GM23338 (cell line): ENCODE measurements around the gene PRAC2.

ENCODE experiments used
- CREB1 ChIP-seq: fragments of 250-450 bp; sonication (Bioruptor Pico); IDR thresholded peaks from 2 replicates; pipeline ENCODE4 v1.5.0; 2020; ENCODE audit warnings: low read depth, mild to moderate bottlenecking, moderate library complexity
- EZH2 ChIP-seq: fragments of 200-600 bp; sonication (generic); IDR thresholded peaks from one replicate; pipeline ENCODE4 v1.8.0; 2017; ENCODE audit warnings: antibody characterized with exemption, mild to moderate bottlenecking, low read depth; ENCODE audit not compliant: unreplicated experiment
- POLR2AphosphoS5 ChIP-seq: IDR thresholded peaks from 2 replicates; pipeline ENCODE4 v1.6.1; 2016; ENCODE audit warnings: antibody characterized with exemption, low read depth
- TF ChIP-seq, protein P1 (sequence below), 2 experiments: fragments of 200-600 bp in 1 of 2; sonication (generic) in 1 of 2; conservative IDR thresholded peaks; 2 replicates each; pipeline versions ENCODE4 v1.5.1 to v1.6.1; 2016 to 2017; ENCODE audit warnings: antibody characterized with exemption in 2 of 2, low read depth in 2 of 2, mild to moderate bottlenecking in 2 of 2, moderate library complexity in 1 of 2
- TF ChIP-seq, protein P2 (sequence below): IDR thresholded peaks from 2 replicates; pipeline ENCODE4 v1.6.1; 2016; ENCODE audit warnings: antibody characterized with exemption

DNA sequence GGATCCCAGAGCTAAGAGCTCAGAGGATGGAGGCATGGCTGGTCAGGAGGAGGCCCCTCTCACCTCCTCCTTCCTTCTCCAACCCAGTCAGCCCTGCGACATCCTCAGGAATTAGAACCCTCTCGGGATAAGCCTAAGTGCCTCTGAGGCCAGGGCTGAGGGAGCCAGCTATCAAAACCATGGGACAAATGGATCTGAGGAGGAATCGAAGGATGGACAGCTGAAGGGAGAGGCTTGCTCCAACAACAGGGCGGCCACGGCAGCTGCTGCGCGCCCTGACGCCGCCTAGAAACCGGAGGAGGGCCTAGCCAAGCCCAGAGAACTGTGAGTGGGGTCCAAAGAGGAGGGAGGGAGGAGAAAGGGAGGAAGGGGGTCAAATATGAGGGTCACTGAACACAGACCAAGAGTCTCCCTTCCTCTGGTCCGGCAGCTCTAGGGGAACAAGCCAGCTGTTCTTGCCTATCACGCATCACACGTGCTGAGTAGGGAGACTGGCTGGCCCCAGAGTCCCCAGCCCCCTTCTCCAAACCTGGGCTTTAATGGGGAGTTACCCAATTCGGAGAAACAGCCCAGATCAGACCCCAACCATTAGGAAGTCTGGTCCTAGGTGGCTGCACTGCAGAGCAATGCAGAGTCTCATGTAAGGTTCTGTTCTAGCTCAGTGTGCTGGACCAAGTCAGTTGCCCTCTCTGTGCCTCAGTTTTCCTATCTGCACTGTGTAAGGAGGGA, 11.5 kb downstream of the PRAC2 start:
- TF ChIP-seq, protein P1, sequence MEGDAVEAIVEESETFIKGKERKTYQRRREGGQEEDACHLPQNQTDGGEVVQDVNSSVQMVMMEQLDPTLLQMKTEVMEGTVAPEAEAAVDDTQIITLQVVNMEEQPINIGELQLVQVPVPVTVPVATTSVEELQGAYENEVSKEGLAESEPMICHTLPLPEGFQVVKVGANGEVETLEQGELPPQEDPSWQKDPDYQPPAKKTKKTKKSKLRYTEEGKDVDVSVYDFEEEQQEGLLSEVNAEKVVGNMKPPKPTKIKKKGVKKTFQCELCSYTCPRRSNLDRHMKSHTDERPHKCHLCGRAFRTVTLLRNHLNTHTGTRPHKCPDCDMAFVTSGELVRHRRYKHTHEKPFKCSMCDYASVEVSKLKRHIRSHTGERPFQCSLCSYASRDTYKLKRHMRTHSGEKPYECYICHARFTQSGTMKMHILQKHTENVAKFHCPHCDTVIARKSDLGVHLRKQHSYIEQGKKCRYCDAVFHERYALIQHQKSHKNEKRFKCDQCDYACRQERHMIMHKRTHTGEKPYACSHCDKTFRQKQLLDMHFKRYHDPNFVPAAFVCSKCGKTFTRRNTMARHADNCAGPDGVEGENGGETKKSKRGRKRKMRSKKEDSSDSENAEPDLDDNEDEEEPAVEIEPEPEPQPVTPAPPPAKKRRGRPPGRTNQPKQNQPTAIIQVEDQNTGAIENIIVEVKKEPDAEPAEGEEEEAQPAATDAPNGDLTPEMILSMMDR (conservative IDR thresholded peaks at IDR 0.05; ENCODE audit: low read depth in 2 of 2), result no peak
- TF ChIP-seq CREB1 (no peak), EZH2 (no peak), POLR2AphosphoS5 (no peak)
- TF ChIP-seq, protein P2, sequence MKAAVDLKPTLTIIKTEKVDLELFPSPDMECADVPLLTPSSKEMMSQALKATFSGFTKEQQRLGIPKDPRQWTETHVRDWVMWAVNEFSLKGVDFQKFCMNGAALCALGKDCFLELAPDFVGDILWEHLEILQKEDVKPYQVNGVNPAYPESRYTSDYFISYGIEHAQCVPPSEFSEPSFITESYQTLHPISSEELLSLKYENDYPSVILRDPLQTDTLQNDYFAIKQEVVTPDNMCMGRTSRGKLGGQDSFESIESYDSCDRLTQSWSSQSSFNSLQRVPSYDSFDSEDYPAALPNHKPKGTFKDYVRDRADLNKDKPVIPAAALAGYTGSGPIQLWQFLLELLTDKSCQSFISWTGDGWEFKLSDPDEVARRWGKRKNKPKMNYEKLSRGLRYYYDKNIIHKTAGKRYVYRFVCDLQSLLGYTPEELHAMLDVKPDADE, result no peak
